Heart left ventricle (tissue), 13 donors: ENCODE data around the gene SPIN4.

Source experiments
- POLR2A ChIP-seq, 2 donors: fragments of 450-650 bp; IDR thresholded peaks; one replicate each; pipeline ENCODE4 v1.6.1; 2017; ENCODE audit warnings: antibody characterized with exemption in 2 of 2, mild to moderate bottlenecking in 2 of 2, moderate library complexity in 2 of 2
- TF ChIP-seq, protein P1 (sequence below), 12 donors: fragments of 200-600 bp; sonication (generic) in 4 of 12; IDR thresholded peaks; one replicate each; pipeline versions ENCODE4 v1.5.0 to v1.8.0; 2018 to 2022; ENCODE audit warnings: antibody characterized with exemption in 12 of 12, mild to moderate bottlenecking in 5 of 12
- donor health status: ischemic (EF 13 %, LVEDD 7.1; RV severe dilation, severe dysfunction).
- donor health status: DM: no; HTN: yes; CAD: no.
- donor health status: DM: no; HTN: no; CAD: no.
- donor health status: ischemic (EF 25% LVEDD 6.9; RV normal size, moderate dysfunction).
- donor health status: ischemic (EF 25% LVEDD 5.7; RV mildly dilated, moderate dysfunction).
- donor health status: ischemic (EF 35%, LVEDD 5.7; RV mildly dilated, moderate dysfunction).
- donor health status: nonischemic (EF 11% LVEDD 7.7; RV severe dilation, severe dysfunction).
- donor health status: DM: yes; HTN: yes; CAD: no.
- donor health status: PGD.
- donor health status: ischemic (EF 29% LVEDD 5.4; RV normal size, mild dysfunction).
- donor health status: nonischemic (EF 23%, LVEDD 6.1; RV moderate dilation, normal function).

DNA sequence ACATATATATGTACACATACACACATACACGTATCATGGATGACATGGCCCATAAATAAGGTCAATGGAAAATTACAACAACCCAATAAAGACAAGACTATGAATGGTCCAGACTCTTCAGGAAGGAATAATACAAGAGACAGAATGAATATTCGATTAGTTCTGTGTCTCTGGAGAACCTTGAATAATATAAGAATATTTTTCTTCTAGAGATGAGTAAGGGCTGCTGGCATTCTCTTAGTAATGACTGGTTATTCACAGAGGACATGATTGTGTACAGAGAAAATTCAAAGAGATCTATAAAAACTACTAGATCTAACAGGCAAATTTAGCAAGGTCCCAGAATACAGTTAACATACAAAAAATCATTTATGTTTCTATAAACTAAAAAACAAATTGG lies 23.3 kb downstream of the SPIN4 start:
- TF ChIP-seq, protein P1, sequence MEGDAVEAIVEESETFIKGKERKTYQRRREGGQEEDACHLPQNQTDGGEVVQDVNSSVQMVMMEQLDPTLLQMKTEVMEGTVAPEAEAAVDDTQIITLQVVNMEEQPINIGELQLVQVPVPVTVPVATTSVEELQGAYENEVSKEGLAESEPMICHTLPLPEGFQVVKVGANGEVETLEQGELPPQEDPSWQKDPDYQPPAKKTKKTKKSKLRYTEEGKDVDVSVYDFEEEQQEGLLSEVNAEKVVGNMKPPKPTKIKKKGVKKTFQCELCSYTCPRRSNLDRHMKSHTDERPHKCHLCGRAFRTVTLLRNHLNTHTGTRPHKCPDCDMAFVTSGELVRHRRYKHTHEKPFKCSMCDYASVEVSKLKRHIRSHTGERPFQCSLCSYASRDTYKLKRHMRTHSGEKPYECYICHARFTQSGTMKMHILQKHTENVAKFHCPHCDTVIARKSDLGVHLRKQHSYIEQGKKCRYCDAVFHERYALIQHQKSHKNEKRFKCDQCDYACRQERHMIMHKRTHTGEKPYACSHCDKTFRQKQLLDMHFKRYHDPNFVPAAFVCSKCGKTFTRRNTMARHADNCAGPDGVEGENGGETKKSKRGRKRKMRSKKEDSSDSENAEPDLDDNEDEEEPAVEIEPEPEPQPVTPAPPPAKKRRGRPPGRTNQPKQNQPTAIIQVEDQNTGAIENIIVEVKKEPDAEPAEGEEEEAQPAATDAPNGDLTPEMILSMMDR (IDR thresholded peaks at IDR 0.05), result no peak
- TF ChIP-seq POLR2A (IDR thresholded peaks at IDR 0.05), result no peak
